ENCODE measurements around the gene PLEKHG4B. TPM values are rescaled to one million over a fixed set of nuclear protein-coding genes. Genes with fewer than 3 reads are reported as not detected.

PLEKHG4B gene
- total RNA-seq, 1 donor from 2014 or later = 6.8 TPM

- Mint-ChIP-seq H3K4me3 (ENCODE audit: unreplicated experiment) (no peak overlapping the region), H3K27me3 (ENCODE audit: unreplicated experiment) (peaks cover 8% of the 10 kb centered on the region), H3K9me3 (ENCODE audit: unreplicated experiment) (no peaks in the 10 kb centered on the region), H3K27ac (ENCODE audit: unreplicated experiment) (no peak overlapping the region), H3K36me3 (ENCODE audit: low read depth, unreplicated experiment) (peaks cover 13% of the 10 kb centered on the region), H3K4me1 (ENCODE audit: unreplicated experiment) (peaks cover 12% of the 10 kb centered on the region)
- no peak for TF ChIP-seq CTCF (IDR thresholded peaks at IDR 0.05; ENCODE audit: unreplicated experiment)
- no peak for DNase-seq (ENCODE audit: low spot score)
Measured at GRCh38 chr5:157126-157715, 65.3 kb downstream of the PLEKHG4B start.

GRCh38 chr5:157801-158200 lies 65.8 kb downstream of the PLEKHG4B start:
- peaks cover 13% of the 10 kb centered on the region for H3K36me3 Mint-ChIP-seq (ENCODE audit: low read depth, unreplicated experiment)
- no peak for DNase-seq (ENCODE audit: low spot score)
- H3K9me3 Mint-ChIP-seq (ENCODE audit: unreplicated experiment) = no peaks in the 10 kb centered on the region

DNA sequence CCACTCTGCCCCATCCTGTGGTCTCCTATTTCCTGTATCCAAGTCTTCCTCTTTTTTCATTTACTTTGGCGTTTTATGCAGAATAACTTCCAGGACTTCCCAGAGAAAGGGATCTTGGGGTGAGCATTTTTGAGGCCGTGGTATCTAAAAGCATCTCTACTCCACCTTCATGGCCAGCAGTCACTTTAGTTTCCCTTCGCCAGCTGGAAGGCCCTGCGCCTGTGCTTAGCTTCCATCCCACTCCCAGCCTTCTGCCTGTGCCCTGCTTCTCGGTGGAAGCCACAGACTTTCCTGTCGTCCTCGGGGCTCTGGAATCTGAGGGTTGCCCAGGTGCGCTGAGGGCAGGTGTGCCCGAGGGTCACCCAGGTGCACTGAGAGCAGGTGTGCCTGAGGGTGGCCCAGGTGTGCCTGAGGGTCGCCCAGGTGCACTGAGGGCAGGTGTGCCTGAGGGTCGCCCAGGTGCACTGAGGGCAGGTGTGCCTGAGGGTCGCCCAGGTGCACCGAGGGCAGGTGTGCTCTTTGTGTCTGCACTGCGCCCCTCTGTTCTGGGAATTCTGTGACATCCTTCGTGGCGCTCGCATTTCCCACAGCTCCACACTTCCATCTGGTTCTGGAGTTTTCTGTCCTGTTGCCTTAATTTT lies 67.0 kb downstream of the PLEKHG4B start:
- Mint-ChIP-seq H3K36me3 (ENCODE audit: low read depth, unreplicated experiment) (peaks cover 16% of the 10 kb centered on the region), H3K27ac (ENCODE audit: unreplicated experiment) (no peak overlapping the region), H3K4me1 (ENCODE audit: unreplicated experiment) (peaks cover 12% of the 10 kb centered on the region), H3K4me3 (ENCODE audit: unreplicated experiment) (no peak overlapping the region), H3K27me3 (ENCODE audit: unreplicated experiment) (peaks cover 10% of the 10 kb centered on the region), H3K9me3 (ENCODE audit: unreplicated experiment) (no peaks in the 10 kb centered on the region)
- DNase-seq (ENCODE audit: low spot score) = no peak
- no peak for TF ChIP-seq CTCF (IDR thresholded peaks at IDR 0.05; ENCODE audit: unreplicated experiment)

More at GRCh38 chr5:157801-158200, 65.8 kb downstream of the PLEKHG4B start:
- Mint-ChIP-seq H3K4me3 (ENCODE audit: unreplicated experiment) (no peak overlapping the region), H3K27ac (ENCODE audit: unreplicated experiment) (no peak overlapping the region), H3K27me3 (ENCODE audit: unreplicated experiment) (peaks cover 7% of the 10 kb centered on the region), H3K4me1 (ENCODE audit: unreplicated experiment) (peaks cover 12% of the 10 kb centered on the region)
- no peak for TF ChIP-seq CTCF (IDR thresholded peaks at IDR 0.05; ENCODE audit: unreplicated experiment)

DNA sequence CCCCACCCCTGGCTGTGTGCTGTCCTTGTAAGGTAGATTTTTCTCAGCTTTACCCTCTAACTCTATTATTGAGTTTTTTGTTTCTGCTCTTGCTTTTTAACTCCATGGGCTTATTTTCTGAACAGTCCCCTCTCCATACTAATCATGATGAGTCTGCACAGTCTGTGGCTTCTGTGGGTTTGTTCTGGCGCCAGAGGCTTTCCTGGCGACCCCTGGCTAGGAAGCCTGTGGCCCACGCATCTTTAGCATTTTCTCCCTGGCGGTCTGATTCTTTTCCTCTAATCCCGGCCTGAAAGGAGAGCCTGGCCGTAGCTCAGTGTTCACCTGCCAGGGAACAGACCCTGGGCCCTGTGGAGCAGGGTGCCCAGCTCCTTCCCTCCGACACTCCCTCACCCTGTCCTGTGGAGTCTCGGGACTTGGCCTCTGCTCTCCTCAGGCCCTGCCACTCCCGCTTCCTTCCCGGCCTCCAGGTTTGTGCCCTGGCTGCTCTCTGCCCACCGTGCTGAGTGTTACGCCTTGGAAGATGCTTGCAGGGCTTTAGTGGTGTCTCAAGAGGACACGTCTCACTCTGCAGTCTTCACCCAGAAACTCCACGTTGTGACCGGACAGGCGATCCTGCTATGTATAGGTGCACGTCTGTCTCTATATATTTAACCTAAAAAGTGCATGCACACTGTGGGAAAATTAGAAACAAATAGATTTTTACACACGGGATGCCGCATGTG lies 67.6 kb downstream of the PLEKHG4B start:
- H3K27ac Mint-ChIP-seq (ENCODE audit: unreplicated experiment) = no peak overlapping the region
- no peak overlapping the region for H3K4me3 Mint-ChIP-seq (ENCODE audit: unreplicated experiment)
- no peak for TF ChIP-seq CTCF (IDR thresholded peaks at IDR 0.05; ENCODE audit: unreplicated experiment)
- peaks cover 11% of the 10 kb centered on the region for H3K27me3 Mint-ChIP-seq (ENCODE audit: unreplicated experiment)
- no peaks in the 10 kb centered on the region for H3K9me3 Mint-ChIP-seq (ENCODE audit: unreplicated experiment)
- H3K36me3 Mint-ChIP-seq (ENCODE audit: low read depth, unreplicated experiment) = peaks cover 16% of the 10 kb centered on the region
- peaks cover 9% of the 10 kb centered on the region for H3K4me1 Mint-ChIP-seq (ENCODE audit: unreplicated experiment)
- no peak for DNase-seq (ENCODE audit: low spot score)

DNA sequence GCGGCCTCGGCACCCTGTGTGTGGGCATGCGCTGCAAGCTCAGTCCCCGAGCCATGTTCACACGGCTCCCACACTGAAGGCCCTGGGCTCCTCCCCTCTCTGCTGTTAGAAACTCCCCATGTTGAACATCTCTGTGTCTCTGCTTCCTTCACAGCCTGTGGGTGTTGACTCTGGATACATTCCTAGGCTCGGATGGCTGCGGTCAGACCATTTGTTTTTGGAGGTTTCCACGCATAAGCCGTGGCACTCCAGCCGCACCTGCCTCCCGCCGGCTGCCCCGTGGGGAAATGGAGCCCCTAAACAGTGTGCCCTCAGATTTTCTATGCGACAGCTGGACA lies 68.2 kb downstream of the PLEKHG4B start:
- Mint-ChIP-seq H3K9me3 (ENCODE audit: unreplicated experiment) (no peaks in the 10 kb centered on the region), H3K36me3 (ENCODE audit: low read depth, unreplicated experiment) (peaks cover 16% of the 10 kb centered on the region), H3K4me3 (ENCODE audit: unreplicated experiment) (no peak overlapping the region), H3K27ac (ENCODE audit: unreplicated experiment) (no peak overlapping the region), H3K27me3 (ENCODE audit: unreplicated experiment) (peaks cover 11% of the 10 kb centered on the region), H3K4me1 (ENCODE audit: unreplicated experiment) (peaks cover 9% of the 10 kb centered on the region)
- no peak for DNase-seq (ENCODE audit: low spot score)
- TF ChIP-seq CTCF (IDR thresholded peaks at IDR 0.05; ENCODE audit: unreplicated experiment) = no peak
